ENCODE measurements around the gene C3orf80. TPM values are rescaled to one million over a fixed set of nuclear protein-coding genes. Genes with fewer than 3 reads are reported as not detected.

The C3orf80 gene
- polyA plus RNA-seq, 1 donor from 2014 or later: 0.57 TPM

GRCh38 chr3:160185751-160186150 lies 39.5 kb upstream of the C3orf80 start:
- TF ChIP-seq TAF1 (IDR thresholded peaks at IDR 0.05; ENCODE audit: low read depth) (no peak), RAD21 (conservative IDR thresholded peaks at IDR 0.05) (no peak), CTCF (IDR thresholded peaks at IDR 0.05; ENCODE audit: poor library complexity, severe bottlenecking) (no peak), EZH2 (IDR thresholded peaks at IDR 0.05; ENCODE audit: borderline replicate concordance, insufficient read depth, low read length, poor library complexity, severe bottlenecking) (no peak), MXI1 (conservative IDR thresholded peaks at IDR 0.05; ENCODE audit: poor library complexity, severe bottlenecking) (no peak), EP300 (conservative IDR thresholded peaks at IDR 0.05; ENCODE audit: poor library complexity, severe bottlenecking) (no peak), SMC3 (conservative IDR thresholded peaks at IDR 0.05; ENCODE audit: poor library complexity) (no peak), POLR2AphosphoS5 (IDR thresholded peaks at IDR 0.05) (no peak), REST (IDR thresholded peaks at IDR 0.05; ENCODE audit: borderline replicate concordance) (no peak)
- H3K27ac ChIP-seq (ENCODE audit: low read length): no peak overlapping the region
- H4K20me1 ChIP-seq (ENCODE audit: insufficient read depth): no peaks in the 10 kb centered on the region
- H3K4me3 ChIP-seq (ENCODE audit: low read length): no peak overlapping the region
- no peaks in the 10 kb centered on the region for H3K27me3 ChIP-seq (ENCODE audit: insufficient read depth, low read depth, low read length)
- H3K36me3 ChIP-seq (ENCODE audit: insufficient read depth, low read length): no peaks in the 10 kb centered on the region
- H3K4me2 ChIP-seq (ENCODE audit: low read length): no peak overlapping the region
- H3K9me3 ChIP-seq (ENCODE audit: low read length): no peaks in the 10 kb centered on the region
- no peak overlapping the region for H3K9ac ChIP-seq (ENCODE audit: low read length)
- H2AFZ ChIP-seq (ENCODE audit: low read depth, low read length): no peak overlapping the region
- no peaks in the 10 kb centered on the region for H3K9me2 ChIP-seq (ENCODE audit: insufficient read depth, low read length)
- H3F3A ChIP-seq (ENCODE audit: insufficient read depth, low read length, poor library complexity, severe bottlenecking): no peaks in the 10 kb centered on the region
- no peaks in the 10 kb centered on the region for H3K79me2 ChIP-seq (replicated peaks; ENCODE audit: insufficient read depth, low read length)

- no peaks in the 10 kb centered on the region for H3K9me3 ChIP-seq (ENCODE audit: low read length)
- H3K4me3 ChIP-seq (ENCODE audit: low read length): no peak overlapping the region
- H3K27me3 ChIP-seq (ENCODE audit: insufficient read depth, low read depth, low read length): no peaks in the 10 kb centered on the region
- no peaks in the 10 kb centered on the region for H3K36me3 ChIP-seq (ENCODE audit: insufficient read depth, low read length)
- H4K20me1 ChIP-seq (ENCODE audit: insufficient read depth): no peaks in the 10 kb centered on the region
- no peaks in the 10 kb centered on the region for H3F3A ChIP-seq (ENCODE audit: insufficient read depth, low read length, poor library complexity, severe bottlenecking)
- H3K4me2 ChIP-seq (ENCODE audit: low read length): no peak overlapping the region
- TF ChIP-seq CTCF (IDR thresholded peaks at IDR 0.05; ENCODE audit: poor library complexity, severe bottlenecking) (no peak), REST (IDR thresholded peaks at IDR 0.05; ENCODE audit: borderline replicate concordance) (no peak), EP300 (conservative IDR thresholded peaks at IDR 0.05; ENCODE audit: poor library complexity, severe bottlenecking) (no peak), POLR2AphosphoS5 (IDR thresholded peaks at IDR 0.05) (no peak), TAF1 (IDR thresholded peaks at IDR 0.05; ENCODE audit: low read depth) (no peak), MXI1 (conservative IDR thresholded peaks at IDR 0.05; ENCODE audit: poor library complexity, severe bottlenecking) (no peak), EZH2 (IDR thresholded peaks at IDR 0.05; ENCODE audit: borderline replicate concordance, insufficient read depth, low read length, poor library complexity, severe bottlenecking) (no peak), RAD21 (conservative IDR thresholded peaks at IDR 0.05) (no peak), SMC3 (conservative IDR thresholded peaks at IDR 0.05; ENCODE audit: poor library complexity) (no peak)
- no peaks in the 10 kb centered on the region for H3K9me2 ChIP-seq (ENCODE audit: insufficient read depth, low read length)
- H3K27ac ChIP-seq (ENCODE audit: low read length): no peak overlapping the region
- H2AFZ ChIP-seq (ENCODE audit: low read depth, low read length): no peak overlapping the region
- H3K79me2 ChIP-seq (replicated peaks; ENCODE audit: insufficient read depth, low read length): no peaks in the 10 kb centered on the region
- no peak overlapping the region for H3K9ac ChIP-seq (ENCODE audit: low read length)
Observed at GRCh38 chr3:160187288-160187687, 37.9 kb upstream of the C3orf80 start.

Data from neural cell (in vitro differentiated cells).